HL-60/S4 treated with retinoic acid at 250 ng/mL for 4 days and 3 days (cell line): ENCODE data around the gene MBP.

Source experiments
- in situ Hi-C: fragments of 300-500 bp; cut with MboI; formaldehyde crosslinking; loops from 2 replicates; pipeline ENCODE4 v1.7.0; 2022; ENCODE audit warnings: low sequenced_read_pairs

MBP gene

GRCh38 chr18:77054606-77055428 lies 77.8 kb downstream of the MBP start:
- in situ Hi-C loops, result no loop called here

- in situ Hi-C loops, result no loop called here
Measured at GRCh38 chr18:77054288-77054605, 78.3 kb downstream of the MBP start.

GRCh38 chr18:77053616-77054287 lies 78.8 kb downstream of the MBP start:
- in situ Hi-C loops, result no loop called here

GRCh38 chr18:77052983-77053309 lies 79.6 kb downstream of the MBP start:
- in situ Hi-C loops, result no loop called here

GRCh38 chr18:77052297-77052982 lies 80.1 kb downstream of the MBP start:
- in situ Hi-C loops, result no loop called here

- in situ Hi-C loops, result no loop called here
Measured at GRCh38 chr18:77051581-77052296, 80.8 kb downstream of the MBP start.

- in situ Hi-C loops, result no loop called here
Measured at GRCh38 chr18:77049938-77050337, 82.6 kb downstream of the MBP start.

- in situ Hi-C loops, result no loop called here
Measured at GRCh38 chr18:77047803-77048419, 84.7 kb downstream of the MBP start.

- in situ Hi-C loops, result no loop called here
Measured at GRCh38 chr18:77046994-77047393, 85.6 kb downstream of the MBP start.

GRCh38 chr18:77046409-77046808 lies 86.2 kb downstream of the MBP start:
- in situ Hi-C loops, result no loop called here

- in situ Hi-C loops, result no loop called here
Measured at GRCh38 chr18:77045677-77046076, 86.9 kb downstream of the MBP start.

- in situ Hi-C loops, result no loop called here
Measured at GRCh38 chr18:77044866-77045664, 87.5 kb downstream of the MBP start.

- in situ Hi-C loops, result no loop called here
Measured at GRCh38 chr18:77043541-77044280, 88.9 kb downstream of the MBP start.

- in situ Hi-C loops, result no loop called here
Measured at GRCh38 chr18:77042583-77042982, 90.0 kb downstream of the MBP start.

- in situ Hi-C loops, result no loop called here
Measured at GRCh38 chr18:77039196-77040130, 93.1 kb downstream of the MBP start.

- in situ Hi-C loops, result no loop called here
Measured at GRCh38 chr18:77038182-77038858, 94.3 kb downstream of the MBP start.

- in situ Hi-C loops, result no loop called here
Measured at GRCh38 chr18:77037567-77037966, 95.0 kb downstream of the MBP start.
